ENCODE data around the gene EPS8L2.

EPS8L2 gene

DNA sequence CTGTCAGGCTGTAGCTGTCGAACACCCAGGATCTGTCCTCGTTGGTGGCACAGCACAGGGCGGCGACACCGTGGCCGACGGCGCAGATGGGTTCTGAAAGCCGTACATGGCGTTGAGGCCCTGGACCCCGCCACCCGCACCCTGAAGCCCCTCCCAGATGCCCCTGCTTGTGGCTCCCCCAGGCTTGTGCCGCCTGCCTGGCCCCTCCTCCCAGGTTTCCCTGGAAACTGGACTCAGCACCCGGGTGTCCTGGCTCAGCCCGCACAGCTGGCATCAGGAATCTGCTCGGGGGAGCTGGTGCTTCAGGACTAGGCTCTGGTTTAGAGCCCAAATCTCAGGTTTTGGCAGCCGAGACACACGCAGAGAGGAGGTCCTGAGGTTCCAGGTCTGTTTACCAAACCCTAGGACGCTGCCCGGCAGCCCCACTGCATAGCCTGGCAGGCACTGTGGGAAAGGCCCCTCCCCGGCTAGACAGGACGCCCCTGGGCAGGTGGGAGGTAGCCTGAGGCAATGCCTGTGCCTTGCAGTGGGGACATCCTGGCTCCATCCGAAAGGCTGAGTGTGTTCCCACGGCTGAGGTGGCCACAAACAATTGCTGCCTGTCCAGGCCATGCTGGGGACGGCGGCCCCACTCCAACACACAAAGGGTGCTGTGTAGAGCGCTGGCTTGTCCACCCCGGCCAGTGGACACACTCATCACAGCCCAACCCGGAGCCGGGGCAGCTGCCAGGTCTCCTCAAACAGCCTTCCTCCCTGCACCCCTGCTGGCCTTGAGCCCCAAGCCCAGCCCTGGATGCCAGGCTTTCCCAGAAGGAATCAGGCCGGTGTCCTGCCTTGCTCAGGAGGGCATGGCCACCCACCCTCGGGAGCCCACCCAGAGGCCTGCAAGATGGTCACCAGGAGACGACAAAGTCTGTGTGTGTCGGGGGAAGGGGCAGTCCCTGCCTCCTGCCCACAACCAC, 66.7 kb downstream of the EPS8L2 start:
- no peak for DNase-seq (ENCODE audit: low spot score)
- Mint-ChIP-seq H3K27me3 (ENCODE audit: low read depth) (no peaks in the 10 kb centered on the region), H3K27ac (no peak overlapping the region), H3K36me3 (ENCODE audit: low read depth) (peaks cover 1% of the 10 kb centered on the region), H3K4me1 (ENCODE audit: low read depth) (peaks cover 8% of the 10 kb centered on the region), H3K9me3 (no peaks in the 10 kb centered on the region), H3K4me3 (no peak overlapping the region)

DNA sequence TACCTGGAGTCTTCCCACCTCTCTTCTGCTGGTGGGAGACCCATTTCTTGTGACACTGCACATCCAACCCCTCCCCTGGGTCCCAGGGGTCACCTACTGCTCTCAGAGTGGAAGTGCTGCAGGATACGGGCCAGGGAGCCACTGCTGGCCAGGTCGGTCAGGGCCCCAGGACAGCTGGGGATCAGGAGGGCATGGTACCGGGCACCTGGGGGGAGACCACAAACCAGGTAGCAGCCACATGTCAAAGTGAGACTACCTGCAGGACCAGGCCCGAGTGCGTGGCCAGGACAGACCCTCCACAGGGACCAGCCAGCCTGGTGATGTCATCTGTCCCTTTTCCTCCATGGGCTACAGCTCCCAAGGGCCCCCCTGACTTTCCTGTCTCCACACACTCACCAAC, 67.4 kb downstream of the EPS8L2 start:
- Mint-ChIP-seq H3K36me3 (ENCODE audit: low read depth) (peaks cover 1% of the 10 kb centered on the region), H3K4me1 (ENCODE audit: low read depth) (peaks cover 8% of the 10 kb centered on the region), H3K27me3 (ENCODE audit: low read depth) (no peaks in the 10 kb centered on the region), H3K4me3 (no peak overlapping the region), H3K27ac (no peak overlapping the region), H3K9me3 (no peaks in the 10 kb centered on the region)
- DNase-seq (ENCODE audit: low spot score), result no peak

GRCh38 chr11:773830-774229, 67.8 kb downstream of the EPS8L2 start:
- Mint-ChIP-seq H3K36me3 (ENCODE audit: low read depth) (peaks cover 1% of the 10 kb centered on the region), H3K27ac (no peak overlapping the region), H3K9me3 (no peaks in the 10 kb centered on the region)

DNA sequence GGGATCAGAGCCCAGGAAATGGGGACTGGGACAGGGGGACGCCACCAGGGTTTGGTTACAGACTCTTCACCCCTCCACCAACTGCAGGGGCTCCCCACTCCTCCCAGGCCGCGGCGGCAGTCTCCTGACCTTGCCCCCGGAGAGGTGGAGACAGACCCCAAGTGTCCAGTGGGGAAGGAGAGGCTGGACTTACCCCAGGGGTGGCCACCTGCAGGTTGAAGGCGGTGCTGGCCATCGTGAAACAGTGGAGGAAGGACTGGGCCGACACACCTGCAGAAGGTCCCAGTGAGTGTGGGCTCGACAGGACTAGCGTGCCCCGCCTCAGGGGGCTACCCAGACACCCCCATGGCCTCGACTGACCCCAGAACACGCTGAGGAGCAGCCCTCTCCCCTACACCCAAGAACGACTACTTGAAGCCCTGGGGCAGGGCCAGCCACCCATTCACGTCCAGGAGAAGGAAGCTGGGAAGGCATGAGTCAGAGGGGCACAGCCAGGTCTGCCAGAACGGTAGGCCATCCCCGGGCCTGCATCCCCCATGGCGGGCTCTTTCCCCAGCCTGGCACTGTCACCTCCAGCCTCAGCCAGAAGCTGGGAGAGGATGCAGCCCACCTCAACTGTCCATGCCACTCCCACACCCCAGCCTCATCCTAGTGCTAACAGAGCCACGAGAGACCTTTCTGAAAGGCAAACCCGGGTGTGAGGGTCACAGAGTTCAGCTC, 69.0 kb downstream of the EPS8L2 start:
- Mint-ChIP-seq H3K27me3 (ENCODE audit: low read depth) (no peaks in the 10 kb centered on the region), H3K4me3 (peak overlapping the region; percentile 39), H3K4me1 (ENCODE audit: low read depth) (peaks cover 14% of the 10 kb centered on the region), H3K27ac (no peak overlapping the region), H3K36me3 (ENCODE audit: low read depth) (peaks cover 1% of the 10 kb centered on the region), H3K9me3 (no peaks in the 10 kb centered on the region)
- DNase-seq (ENCODE audit: low spot score), result no peak

More at GRCh38 chr11:773830-774229, 67.8 kb downstream of the EPS8L2 start:
- DNase-seq (ENCODE audit: low spot score), result no peak
- Mint-ChIP-seq H3K27me3 (ENCODE audit: low read depth) (no peaks in the 10 kb centered on the region), H3K4me1 (ENCODE audit: low read depth) (peaks cover 9% of the 10 kb centered on the region), H3K4me3 (no peak overlapping the region)

GRCh38 chr11:776263-776560, 70.2 kb downstream of the EPS8L2 start:
- Mint-ChIP-seq H3K27ac (peak overlapping the region; percentile 80), H3K27me3 (ENCODE audit: low read depth) (no peaks in the 10 kb centered on the region)

GRCh38 chr11:776561-777287, 70.7 kb downstream of the EPS8L2 start:
- Mint-ChIP-seq H3K27me3 (ENCODE audit: low read depth) (no peaks in the 10 kb centered on the region), H3K27ac (peak overlapping the region; percentile 80), H3K4me3 (peak overlapping the region; percentile 87), H3K9me3 (no peaks in the 10 kb centered on the region), H3K4me1 (ENCODE audit: low read depth) (peaks cover 18% of the 10 kb centered on the region), H3K36me3 (ENCODE audit: low read depth) (peaks cover 3% of the 10 kb centered on the region)
- no peak for DNase-seq (ENCODE audit: low spot score)

More at GRCh38 chr11:776263-776560, 70.2 kb downstream of the EPS8L2 start:
- Mint-ChIP-seq H3K36me3 (ENCODE audit: low read depth) (peaks cover 3% of the 10 kb centered on the region), H3K9me3 (no peaks in the 10 kb centered on the region), H3K4me3 (peak overlapping the region; percentile 87), H3K4me1 (ENCODE audit: low read depth) (peaks cover 17% of the 10 kb centered on the region)
- no peak for DNase-seq (ENCODE audit: low spot score)

Measured in T-helper 2 cell treated with Interferon-gamma antibody and Interleukin-4, amounts not matched to agents 5 μg/mL and 100 μg/mL, for 36 hours (primary cell).